ENCODE data around the gene TCAIM. TPM values are rescaled to one million over a fixed set of nuclear protein-coding genes. Genes with fewer than 3 reads are reported as not detected.

Gene TCAIM
- total and polyA plus RNA-seq, 2 experiments from 2014 or later, result 20.7 to 36.3 TPM

DNA sequence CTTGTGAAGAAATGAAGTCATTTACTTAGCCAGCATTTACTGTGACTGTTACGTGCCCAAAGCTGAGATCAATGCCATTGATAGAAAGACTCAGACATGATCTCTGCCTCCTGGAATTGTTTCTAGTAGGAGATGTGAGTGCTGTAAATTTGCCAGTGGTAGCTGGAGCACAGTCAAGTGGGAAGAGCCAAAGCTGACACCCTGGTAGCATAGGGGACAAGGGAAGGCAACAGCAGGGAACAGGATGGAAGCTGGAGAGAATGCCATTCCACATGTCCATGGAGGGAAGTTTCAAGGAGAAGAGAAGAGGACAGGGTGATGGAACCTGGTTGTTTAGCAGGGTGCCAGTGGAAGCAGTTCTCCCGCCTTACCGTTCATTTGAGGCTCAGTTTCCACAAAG is 64.0 kb downstream of the TCAIM start:
- no peak for DNase-seq (ENCODE audit: low spot score)
- Histone ChIP-seq H3K4me1 (ENCODE audit: insufficient read depth) (no peaks in the 10 kb centered on the region), H3K27ac (no peak overlapping the region), H3K36me3 (replicated peaks; ENCODE audit: insufficient read depth, low read depth) (no peaks in the 10 kb centered on the region), H4K20me1 (ENCODE audit: insufficient read depth, poor library complexity, severe bottlenecking) (no peaks in the 10 kb centered on the region), H2AFZ (no peak overlapping the region), H3K4me2 (no peak overlapping the region), H3K9me2 (replicated peaks; ENCODE audit: insufficient read depth) (no peaks in the 10 kb centered on the region), H3K4me3 (no peak overlapping the region), H3K9me3 (ENCODE audit: low read depth) (no peaks in the 10 kb centered on the region), H3K27me3 (no peaks in the 10 kb centered on the region), H3K79me2 (no peaks in the 10 kb centered on the region)
- 100% methylated on average over 3 of the region's 3 CpGs for WGBS (ENCODE audit: low lambda C conversion rate, missing lambda C conversion rate)
- no peak for TF ChIP-seq EZH2phosphoT487 (IDR thresholded peaks at IDR 0.05; ENCODE audit: low read depth, severe bottlenecking, unreplicated experiment)
- TF ChIP-seq, protein P1, sequence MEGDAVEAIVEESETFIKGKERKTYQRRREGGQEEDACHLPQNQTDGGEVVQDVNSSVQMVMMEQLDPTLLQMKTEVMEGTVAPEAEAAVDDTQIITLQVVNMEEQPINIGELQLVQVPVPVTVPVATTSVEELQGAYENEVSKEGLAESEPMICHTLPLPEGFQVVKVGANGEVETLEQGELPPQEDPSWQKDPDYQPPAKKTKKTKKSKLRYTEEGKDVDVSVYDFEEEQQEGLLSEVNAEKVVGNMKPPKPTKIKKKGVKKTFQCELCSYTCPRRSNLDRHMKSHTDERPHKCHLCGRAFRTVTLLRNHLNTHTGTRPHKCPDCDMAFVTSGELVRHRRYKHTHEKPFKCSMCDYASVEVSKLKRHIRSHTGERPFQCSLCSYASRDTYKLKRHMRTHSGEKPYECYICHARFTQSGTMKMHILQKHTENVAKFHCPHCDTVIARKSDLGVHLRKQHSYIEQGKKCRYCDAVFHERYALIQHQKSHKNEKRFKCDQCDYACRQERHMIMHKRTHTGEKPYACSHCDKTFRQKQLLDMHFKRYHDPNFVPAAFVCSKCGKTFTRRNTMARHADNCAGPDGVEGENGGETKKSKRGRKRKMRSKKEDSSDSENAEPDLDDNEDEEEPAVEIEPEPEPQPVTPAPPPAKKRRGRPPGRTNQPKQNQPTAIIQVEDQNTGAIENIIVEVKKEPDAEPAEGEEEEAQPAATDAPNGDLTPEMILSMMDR (IDR thresholded peaks at IDR 0.05; ENCODE audit: poor library complexity), result no peak
- TF ChIP-seq EZH2 (IDR thresholded peaks at IDR 0.05; ENCODE audit: borderline replicate concordance), result no peak

DNA sequence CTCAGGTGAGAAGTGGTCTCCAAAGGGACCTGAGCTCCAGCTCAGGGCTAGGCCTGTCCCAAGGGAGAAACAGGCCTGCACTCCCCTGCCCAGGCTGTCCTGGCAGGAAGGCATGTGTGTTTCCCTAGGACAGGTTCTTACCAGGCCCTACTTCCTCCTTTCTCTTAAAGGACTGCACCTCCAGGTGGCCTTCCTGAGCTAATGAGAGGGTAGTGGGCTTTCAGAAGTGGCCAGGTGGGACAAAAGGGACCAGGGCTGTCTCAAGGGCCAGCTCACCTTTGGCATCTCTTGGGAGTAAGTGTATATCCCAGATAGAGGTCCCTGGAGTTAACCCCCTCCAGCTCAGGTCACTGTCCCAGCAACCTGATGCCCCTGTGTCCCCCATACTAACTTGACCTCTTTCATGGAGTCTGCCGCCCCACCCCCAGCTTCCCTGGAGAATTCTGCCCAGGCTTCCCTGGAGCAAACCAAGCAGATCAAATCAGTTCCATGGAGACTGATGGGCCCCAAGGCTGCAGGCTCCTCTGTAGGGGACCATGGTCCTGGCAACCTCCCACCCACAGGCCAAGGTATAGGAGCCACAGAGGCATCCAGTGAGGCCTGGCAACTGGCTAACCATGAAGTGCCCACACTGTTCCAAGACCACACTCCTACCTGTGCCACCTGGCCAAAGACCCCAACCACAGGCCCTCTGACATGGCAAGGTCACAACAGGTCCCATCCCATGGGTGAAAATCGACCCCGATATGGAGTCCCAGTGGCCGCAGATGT is 71.3 kb downstream of the TCAIM start:
- no peaks in the 10 kb centered on the region for H3K79me2 ChIP-seq
- no peak overlapping the region for H3K27ac ChIP-seq
- H3K9me3 ChIP-seq (ENCODE audit: low read depth), result no peaks in the 10 kb centered on the region
- WGBS (ENCODE audit: low lambda C conversion rate, missing lambda C conversion rate), result 91% methylated on average over 4 of the region's 4 CpGs
- no peaks in the 10 kb centered on the region for H3K4me1 ChIP-seq (ENCODE audit: insufficient read depth)
- TF ChIP-seq EZH2 (IDR thresholded peaks at IDR 0.05; ENCODE audit: borderline replicate concordance) (no peak), EZH2phosphoT487 (IDR thresholded peaks at IDR 0.05; ENCODE audit: low read depth, severe bottlenecking, unreplicated experiment) (no peak)
- TF ChIP-seq, protein P1 (IDR thresholded peaks at IDR 0.05; ENCODE audit: poor library complexity), result no peak
- no peak overlapping the region for H3K4me3 ChIP-seq
- DNase-seq (ENCODE audit: low spot score), result no peak
- no peaks in the 10 kb centered on the region for H3K9me2 ChIP-seq (replicated peaks; ENCODE audit: insufficient read depth)
- no peak overlapping the region for H2AFZ ChIP-seq
- H3K27me3 ChIP-seq, result no peaks in the 10 kb centered on the region
- H3K4me2 ChIP-seq, result no peak overlapping the region
- H3K36me3 ChIP-seq (replicated peaks; ENCODE audit: insufficient read depth, low read depth), result no peaks in the 10 kb centered on the region
- H4K20me1 ChIP-seq (ENCODE audit: insufficient read depth, poor library complexity, severe bottlenecking), result no peaks in the 10 kb centered on the region

DNA sequence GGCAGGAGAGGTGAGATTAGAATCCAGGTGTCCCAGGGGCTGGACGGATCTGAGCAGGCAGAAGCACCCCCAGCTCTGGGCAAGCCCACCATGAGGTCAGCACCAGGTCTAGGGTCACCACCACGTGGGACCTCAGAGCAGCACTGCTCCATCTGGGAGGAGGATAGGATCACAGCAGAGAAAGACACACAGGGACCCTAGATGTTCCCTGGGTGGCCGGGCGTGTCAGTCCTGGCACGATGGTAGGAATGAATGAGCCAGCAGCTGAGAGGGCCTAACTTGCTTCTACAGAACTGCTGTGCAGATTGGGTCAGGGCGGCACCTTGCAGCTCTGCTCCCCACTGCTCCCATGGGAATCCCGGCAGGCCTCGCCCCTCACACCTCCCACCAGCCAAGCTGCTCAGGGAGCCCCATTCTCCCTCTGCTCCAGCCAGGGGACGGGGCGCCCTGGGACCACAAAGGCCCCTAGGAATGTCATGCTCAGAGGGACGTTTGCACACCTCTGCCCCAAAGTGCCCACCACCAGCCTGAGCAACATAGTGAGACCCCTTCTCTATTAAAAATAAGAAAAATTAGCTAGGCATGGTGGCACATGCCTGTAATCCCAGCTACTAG is 72.6 kb downstream of the TCAIM start:
- H3K9me2 ChIP-seq (replicated peaks; ENCODE audit: insufficient read depth), result no peaks in the 10 kb centered on the region
- H3K27ac ChIP-seq, result no peak overlapping the region
- H3K4me1 ChIP-seq (ENCODE audit: insufficient read depth), result no peaks in the 10 kb centered on the region
- no peaks in the 10 kb centered on the region for H3K27me3 ChIP-seq
- H2AFZ ChIP-seq, result no peak overlapping the region
- no peaks in the 10 kb centered on the region for H3K9me3 ChIP-seq (ENCODE audit: low read depth)
- no peak overlapping the region for H3K4me2 ChIP-seq
- H3K79me2 ChIP-seq, result no peaks in the 10 kb centered on the region
- H3K4me3 ChIP-seq, result no peak overlapping the region
- 88% methylated on average over 11 of the region's 11 CpGs for WGBS (ENCODE audit: low lambda C conversion rate, missing lambda C conversion rate)
- TF ChIP-seq, protein P1 (IDR thresholded peaks at IDR 0.05; ENCODE audit: poor library complexity), result no peak
- no peak for TF ChIP-seq EZH2 (IDR thresholded peaks at IDR 0.05; ENCODE audit: borderline replicate concordance)
- TF ChIP-seq EZH2phosphoT487 (IDR thresholded peaks at IDR 0.05; ENCODE audit: low read depth, severe bottlenecking, unreplicated experiment), result no peak
- H4K20me1 ChIP-seq (ENCODE audit: insufficient read depth, poor library complexity, severe bottlenecking), result no peaks in the 10 kb centered on the region
- DNase-seq (ENCODE audit: low spot score), result no peak
- H3K36me3 ChIP-seq (replicated peaks; ENCODE audit: insufficient read depth, low read depth), result no peaks in the 10 kb centered on the region

All from hepatocyte (in vitro differentiated cells).